Dedifferentiated amniotic fluid mesenchymal stem cell (primary cell): ENCODE results near the gene DESI1.
"Not testable (repeated sequence)": the region's sequence is repeated elsewhere in the genome, so short reads cannot be mapped to it uniquely, and the experiment has no call there.

Experiments used
- DNase-seq: peaks from one replicate; pipeline ENCODE4 v3.0.0-alpha.2; 2016; ENCODE audit errors: extremely low spot score

Gene DESI1

DNA sequence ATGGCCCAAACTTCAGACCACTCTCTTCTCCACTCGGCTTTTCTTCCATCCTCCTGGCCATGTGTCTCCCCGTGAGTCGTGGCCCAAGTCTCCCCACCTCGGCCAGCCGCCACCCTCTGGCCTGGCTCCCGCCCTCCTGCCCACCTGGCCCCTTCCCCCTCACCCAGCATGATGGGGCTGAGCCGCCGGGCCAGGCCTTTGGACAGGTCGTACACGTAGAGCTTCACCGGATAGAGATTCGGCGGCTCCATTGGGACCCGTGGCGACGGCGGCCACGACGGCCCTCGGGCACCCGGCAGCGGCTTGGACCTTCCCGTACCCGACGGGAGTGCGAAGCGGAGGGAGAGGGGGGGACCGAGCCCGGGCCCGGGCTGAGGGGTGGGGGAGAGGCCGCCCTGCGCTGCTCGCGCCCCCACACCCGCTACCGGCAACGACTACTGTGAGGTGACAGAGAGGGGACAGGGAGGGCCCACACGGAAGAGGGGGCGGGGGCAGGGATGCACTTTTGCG is at the start of gene DESI1:
Gene DESI1 (minus strand): TSS at position 455 of the 510 bp plus-strand sequence. CDS start 204 bp downstream, at position 251.
- no peak for DNase-seq

GRCh38 chr22:41668971-41669911 is 48.4 kb upstream of the DESI1 start:
- DNase-seq: no peak

GRCh38 chr22:41664951-41665350 is 44.1 kb upstream of the DESI1 start:
- no peak for DNase-seq

DNA sequence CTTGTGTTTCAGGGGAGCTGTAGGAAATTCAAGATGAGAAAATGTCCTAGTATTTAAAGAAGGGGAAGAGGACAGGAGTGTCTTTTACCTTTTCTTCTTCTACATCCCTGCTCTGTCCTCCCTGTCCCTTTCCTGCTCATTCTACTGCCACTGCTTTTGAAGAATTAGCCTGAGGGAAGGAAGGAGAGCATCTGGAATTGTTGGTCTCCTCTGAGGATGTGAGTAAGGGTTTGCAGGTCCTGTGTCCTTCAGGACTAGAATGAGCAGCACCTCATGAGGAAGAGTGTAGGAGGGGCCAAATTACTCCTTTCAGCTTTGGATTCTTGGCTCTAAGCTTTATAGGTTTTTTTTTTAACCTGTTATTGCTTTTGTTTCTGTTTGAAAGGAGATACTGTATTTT is 43.6 kb upstream of the DESI1 start:
- DNase-seq: no peak

DNA sequence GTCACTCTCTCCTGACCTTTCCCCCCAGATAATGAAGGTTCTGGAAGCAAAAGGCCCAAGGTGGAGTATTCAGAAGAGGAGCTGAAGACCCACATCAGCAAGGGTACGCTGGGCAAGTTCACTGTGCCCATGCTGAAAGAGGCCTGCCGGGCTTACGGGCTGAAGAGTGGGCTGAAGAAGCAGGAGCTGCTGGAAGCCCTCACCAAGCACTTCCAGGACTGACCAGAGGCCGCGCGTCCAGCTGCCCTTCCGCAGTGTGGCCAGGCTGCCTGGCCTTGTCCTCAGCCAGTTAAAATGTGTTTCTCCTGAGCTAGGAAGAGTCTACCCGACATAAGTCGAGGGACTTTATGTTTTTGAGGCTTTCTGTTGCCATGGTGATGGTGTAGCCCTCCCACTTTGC is 42.8 kb upstream of the DESI1 start:
- DNase-seq: not testable (repeated sequence)

GRCh38 chr22:41661713-41662112 is 40.9 kb upstream of the DESI1 start:
- no peak for DNase-seq

GRCh38 chr22:41661088-41661487 is 40.2 kb upstream of the DESI1 start:
- DNase-seq: no peak

DNA sequence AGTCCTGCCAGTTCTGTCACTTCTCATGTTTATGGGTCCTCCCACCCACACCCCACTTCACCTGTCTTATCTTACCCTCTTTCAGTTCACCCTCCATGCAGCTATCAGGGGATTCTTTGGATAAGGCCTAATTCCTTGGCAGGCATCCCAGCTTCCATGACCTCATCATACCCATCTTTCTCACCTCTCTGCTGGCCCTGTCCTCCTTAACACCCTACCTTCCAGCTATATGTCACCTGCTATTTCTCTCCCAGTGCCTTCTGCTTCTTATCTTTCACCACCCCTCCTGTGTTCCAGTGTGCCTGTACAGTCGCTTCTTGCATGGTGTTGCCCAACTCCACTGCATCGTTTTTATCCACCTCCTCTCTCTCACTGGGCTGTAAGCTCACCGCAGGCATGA is 39.6 kb upstream of the DESI1 start:
- no peak for DNase-seq

DNA sequence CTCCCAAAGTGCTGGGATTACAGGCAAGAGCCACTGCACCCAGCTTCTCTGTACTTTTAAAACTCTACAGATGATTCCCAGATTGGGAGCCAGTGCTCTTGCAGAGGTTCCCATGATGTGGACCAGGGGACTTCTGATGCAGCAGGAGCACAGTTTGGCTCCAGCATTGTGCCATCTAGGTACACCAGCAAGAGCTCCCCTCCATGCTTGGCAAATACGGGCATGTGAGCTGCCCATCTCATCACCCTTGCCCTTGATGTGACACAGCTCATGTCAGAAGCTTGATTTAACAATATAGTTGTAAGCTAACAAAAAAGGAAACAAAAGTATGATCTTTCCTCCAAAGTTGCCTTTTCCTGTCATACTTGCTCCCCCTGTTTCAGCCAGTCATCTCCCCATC is 39.1 kb upstream of the DESI1 start:
- DNase-seq: no peak

DNA sequence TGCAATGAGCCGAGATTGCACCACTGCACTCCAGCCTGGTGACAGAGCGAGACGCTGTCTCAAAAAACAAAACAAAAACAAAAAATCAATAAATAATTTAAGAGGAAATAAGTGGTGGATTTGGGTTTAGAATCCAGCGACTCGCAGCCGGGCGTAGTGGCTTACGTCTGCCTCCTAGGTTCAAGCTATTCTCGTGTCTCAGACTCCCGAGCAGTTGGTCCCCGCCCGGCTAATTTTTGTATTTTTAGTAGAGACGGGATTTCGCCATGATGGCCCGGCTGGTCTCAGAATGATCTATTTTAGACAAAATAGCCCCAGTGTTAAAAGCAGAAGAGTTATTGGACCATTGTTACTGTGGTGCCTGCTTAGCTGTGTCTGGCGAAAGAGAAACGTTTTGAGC is 38.0 kb upstream of the DESI1 start:
- no peak for DNase-seq

- no peak for DNase-seq
These were observed 36.9 kb upstream of the DESI1 start for GRCh38 chr22:41657709-41658108.

- DNase-seq: no peak
These were observed 35.7 kb upstream of the DESI1 start for GRCh38 chr22:41656556-41656955.

DNA sequence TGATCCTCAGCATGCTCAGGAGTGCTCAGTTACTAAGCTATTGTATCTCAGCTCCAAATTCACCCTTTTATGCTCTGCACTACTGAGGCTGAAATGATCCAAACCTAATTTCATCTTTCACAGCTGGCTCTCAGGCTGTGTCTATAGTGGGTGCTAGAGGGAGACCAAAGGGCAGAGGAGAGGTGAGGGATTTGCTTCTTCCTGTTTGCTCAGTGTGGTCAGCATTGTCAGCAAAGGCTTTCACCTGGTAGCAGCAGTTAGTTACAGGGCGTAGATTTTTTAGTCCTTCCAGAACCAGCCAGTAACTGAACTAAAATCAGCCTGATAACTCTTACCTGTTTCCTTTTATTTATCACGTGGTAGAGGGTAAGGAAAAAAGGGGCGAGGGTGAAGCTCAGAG is 33.5 kb upstream of the DESI1 start:
- DNase-seq: no peak

DNA sequence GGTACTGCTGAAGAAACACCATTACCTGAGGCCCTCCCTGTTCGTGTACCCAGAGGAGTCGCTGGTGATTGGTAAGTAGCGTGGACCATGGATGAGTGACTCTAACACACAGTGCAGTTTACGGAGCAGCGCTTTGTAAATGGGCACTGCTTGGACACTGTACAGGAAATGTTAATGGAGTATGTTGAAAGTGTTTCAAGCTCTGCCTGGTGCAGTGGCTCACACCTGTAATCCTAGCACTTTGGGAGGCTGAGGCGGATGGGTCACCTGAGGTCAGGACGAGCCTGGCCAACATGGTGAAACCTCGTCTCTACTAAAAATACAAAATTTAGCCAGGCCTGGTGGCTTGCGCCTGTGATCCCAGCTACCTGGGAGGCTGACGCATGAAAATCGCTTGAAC is 30.0 kb upstream of the DESI1 start:
- DNase-seq: no peak

- no peak for DNase-seq
These were observed 29.4 kb upstream of the DESI1 start for GRCh38 chr22:41650229-41650628.

DNA sequence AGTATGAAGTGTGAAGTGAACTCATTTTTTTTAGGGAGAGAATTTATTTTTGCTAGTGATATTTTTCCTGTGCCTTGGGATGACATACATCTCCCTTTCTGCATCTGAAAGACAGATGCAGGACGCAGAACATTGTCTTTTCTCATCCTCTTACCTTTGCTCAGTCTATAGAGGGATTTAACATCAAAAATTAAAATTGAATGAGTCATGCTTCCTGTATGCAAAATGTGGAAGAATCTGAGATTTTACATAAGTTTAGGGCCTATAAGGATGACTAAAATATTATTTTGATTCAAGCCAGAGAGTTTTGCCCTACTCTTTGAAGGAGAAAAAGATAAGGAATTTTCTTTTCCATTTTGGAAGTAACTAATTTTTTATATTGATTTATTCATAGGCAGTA is 27.6 kb upstream of the DESI1 start:
- DNase-seq: no peak

GRCh38 chr22:41647771-41648170 is 26.9 kb upstream of the DESI1 start:
- DNase-seq: no peak

DNA sequence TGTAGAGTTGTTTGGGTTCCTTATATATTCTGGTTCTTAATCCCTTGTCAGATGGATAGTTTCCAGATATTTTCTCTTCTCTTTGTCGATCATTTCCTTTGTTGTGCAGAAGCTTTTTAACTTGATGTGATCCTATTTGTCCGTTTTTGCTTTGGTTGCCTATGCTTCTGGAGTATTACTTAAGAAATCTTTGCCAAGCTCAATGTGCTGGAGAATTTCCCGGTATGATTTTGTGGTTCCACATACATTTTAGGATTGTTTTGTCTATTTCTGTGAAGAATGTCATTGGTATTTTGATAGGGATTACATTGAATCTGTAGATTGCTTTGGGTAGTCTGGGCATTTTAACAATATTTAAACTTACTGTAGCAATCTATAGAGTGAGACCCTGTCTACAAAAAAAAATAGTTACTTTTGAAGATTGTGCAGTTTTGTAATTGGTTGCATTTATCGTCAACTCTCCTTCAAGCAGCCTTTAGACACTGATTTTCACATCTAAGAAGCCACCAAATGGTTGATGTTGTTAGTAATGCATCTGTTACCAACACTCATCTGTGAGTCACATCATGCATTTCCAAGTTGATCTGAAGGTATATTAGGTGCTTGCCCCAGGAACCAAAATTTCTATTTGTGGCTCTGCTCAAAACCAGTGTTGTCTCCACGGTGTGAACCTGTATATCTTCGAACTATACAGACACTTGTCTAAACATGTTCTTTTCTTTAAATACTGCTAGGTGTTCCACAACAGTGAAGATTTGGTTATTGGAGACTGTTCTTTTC is 21.7 kb upstream of the DESI1 start:
- DNase-seq: no peak

DNA sequence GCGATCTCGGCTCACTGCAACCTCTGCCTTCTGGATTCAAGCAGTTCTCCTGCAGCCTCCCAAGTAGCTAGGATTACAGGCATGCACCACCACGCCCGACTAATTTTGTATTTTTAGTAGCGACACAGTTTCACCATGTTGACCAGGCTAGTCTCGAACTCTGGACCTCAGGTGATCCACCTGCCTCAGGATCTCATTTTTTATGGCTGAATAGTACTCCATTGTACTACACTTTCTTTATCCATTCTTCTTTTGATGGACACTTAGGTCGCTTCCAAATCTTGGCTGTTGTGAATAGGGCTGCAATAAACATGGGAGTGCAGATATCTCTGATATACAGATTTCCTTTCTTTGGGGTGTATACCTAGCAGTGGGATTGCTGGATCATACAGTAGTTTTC is 21.0 kb upstream of the DESI1 start:
- DNase-seq: no peak

DNA sequence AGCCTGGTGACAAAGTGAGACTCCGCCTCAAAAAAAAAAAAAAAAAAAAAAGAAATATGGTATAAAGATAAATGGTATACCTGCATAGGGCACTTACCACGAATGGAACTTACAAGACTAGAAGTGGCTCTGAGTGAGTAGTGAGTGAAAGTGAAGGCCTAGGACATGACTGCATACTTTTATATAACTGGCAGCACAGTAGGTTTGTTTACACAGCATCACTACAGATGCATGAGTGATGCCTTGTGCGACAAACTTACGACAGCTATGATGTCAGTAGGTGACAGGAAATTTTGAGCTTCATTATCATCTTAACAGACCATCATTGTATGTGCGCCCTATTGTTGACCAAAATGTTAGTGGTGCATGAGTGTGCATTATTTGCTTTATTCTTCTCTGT is 17.9 kb upstream of the DESI1 start:
- DNase-seq: no peak

GRCh38 chr22:41638124-41638523 is 17.3 kb upstream of the DESI1 start:
- no peak for DNase-seq

- DNase-seq: not testable (repeated sequence)
These were observed 16.8 kb upstream of the DESI1 start for GRCh38 chr22:41637623-41638022.

- no peak for DNase-seq
These were observed 15.6 kb upstream of the DESI1 start for GRCh38 chr22:41636467-41636866.
